Lower leg skin (tissue), 3 donors: Measurements from ENCODE around the gene RUNX1.

Source experiments
- POLR2A ChIP-seq, 2 donors: fragments of 450-650 bp; IDR thresholded peaks; one replicate each; pipeline ENCODE4 v1.6.1; 2016 to 2017; ENCODE audit warnings: antibody characterized with exemption in 2 of 2, mild to moderate bottlenecking in 1 of 2, moderate library complexity in 1 of 2
- TF ChIP-seq, protein P1 (sequence below), 3 donors: fragments of 450-650 bp; IDR thresholded peaks; one replicate each; pipeline ENCODE4 v1.5.1; 2016; ENCODE audit warnings: antibody characterized with exemption in 3 of 3, mild to moderate bottlenecking in 3 of 3, moderate library complexity in 2 of 3

DNA sequence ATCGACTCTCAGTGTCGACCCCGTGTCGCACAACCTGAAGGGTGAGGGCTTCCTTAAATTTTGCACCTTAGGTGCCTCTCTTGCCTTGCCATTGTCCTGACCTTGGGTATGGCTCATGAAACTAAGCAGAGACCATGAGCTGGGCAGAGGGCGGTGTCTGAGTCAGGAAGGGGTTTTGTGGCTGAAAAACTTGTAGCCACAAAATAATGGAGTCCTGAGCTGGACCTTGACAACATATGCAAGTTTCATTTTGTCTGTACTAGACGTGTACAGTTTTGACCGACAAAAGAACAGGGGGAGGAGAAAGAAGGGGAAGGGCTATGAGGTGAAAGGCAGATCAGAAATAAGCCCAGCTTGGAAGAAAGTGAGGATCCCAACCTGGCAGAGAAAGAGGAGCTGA is 8.3 kb upstream of the RUNX1 start:
- TF ChIP-seq, protein P1, sequence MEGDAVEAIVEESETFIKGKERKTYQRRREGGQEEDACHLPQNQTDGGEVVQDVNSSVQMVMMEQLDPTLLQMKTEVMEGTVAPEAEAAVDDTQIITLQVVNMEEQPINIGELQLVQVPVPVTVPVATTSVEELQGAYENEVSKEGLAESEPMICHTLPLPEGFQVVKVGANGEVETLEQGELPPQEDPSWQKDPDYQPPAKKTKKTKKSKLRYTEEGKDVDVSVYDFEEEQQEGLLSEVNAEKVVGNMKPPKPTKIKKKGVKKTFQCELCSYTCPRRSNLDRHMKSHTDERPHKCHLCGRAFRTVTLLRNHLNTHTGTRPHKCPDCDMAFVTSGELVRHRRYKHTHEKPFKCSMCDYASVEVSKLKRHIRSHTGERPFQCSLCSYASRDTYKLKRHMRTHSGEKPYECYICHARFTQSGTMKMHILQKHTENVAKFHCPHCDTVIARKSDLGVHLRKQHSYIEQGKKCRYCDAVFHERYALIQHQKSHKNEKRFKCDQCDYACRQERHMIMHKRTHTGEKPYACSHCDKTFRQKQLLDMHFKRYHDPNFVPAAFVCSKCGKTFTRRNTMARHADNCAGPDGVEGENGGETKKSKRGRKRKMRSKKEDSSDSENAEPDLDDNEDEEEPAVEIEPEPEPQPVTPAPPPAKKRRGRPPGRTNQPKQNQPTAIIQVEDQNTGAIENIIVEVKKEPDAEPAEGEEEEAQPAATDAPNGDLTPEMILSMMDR (IDR thresholded peaks at IDR 0.05) = no peak
- no peak for TF ChIP-seq POLR2A (IDR thresholded peaks at IDR 0.05)
